ENCODE data around the gene OR2AG2. TPM values are rescaled to one million over a fixed set of nuclear protein-coding genes. Genes with fewer than 3 reads are reported as not detected.
A peak's percentile ranks its signal among the peaks of the same experiment; 100 is the strongest.

OR2AG2 gene
- total RNA-seq, 4 donors from 2014 or later, result not detected

GRCh38 chr11:6755303-6755952 is 16.3 kb downstream of the OR2AG2 start:
- Histone ChIP-seq H3K27ac (replicated peaks in 1 of 4) (no peak overlapping the region), H3K27me3 (no peaks in the 10 kb centered on the region), H3K9me3 (no peaks in the 10 kb centered on the region), H3K4me3 (no peak overlapping the region), H3K36me3 (no peaks in the 10 kb centered on the region), H3K4me1 (no peaks in the 10 kb centered on the region)
- intact Hi-C loops (cut with DNase I), result no loop called here
- no peak for TF ChIP-seq POLR2AphosphoS5 (IDR thresholded peaks at IDR 0.05)
- TF ChIP-seq, protein P1, sequence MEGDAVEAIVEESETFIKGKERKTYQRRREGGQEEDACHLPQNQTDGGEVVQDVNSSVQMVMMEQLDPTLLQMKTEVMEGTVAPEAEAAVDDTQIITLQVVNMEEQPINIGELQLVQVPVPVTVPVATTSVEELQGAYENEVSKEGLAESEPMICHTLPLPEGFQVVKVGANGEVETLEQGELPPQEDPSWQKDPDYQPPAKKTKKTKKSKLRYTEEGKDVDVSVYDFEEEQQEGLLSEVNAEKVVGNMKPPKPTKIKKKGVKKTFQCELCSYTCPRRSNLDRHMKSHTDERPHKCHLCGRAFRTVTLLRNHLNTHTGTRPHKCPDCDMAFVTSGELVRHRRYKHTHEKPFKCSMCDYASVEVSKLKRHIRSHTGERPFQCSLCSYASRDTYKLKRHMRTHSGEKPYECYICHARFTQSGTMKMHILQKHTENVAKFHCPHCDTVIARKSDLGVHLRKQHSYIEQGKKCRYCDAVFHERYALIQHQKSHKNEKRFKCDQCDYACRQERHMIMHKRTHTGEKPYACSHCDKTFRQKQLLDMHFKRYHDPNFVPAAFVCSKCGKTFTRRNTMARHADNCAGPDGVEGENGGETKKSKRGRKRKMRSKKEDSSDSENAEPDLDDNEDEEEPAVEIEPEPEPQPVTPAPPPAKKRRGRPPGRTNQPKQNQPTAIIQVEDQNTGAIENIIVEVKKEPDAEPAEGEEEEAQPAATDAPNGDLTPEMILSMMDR (IDR thresholded peaks at IDR 0.05), result peak; percentile 46 to 90 (median 69)
- DNase-seq (ENCODE audit: extremely low spot score), result peak; percentile 91
- WGBS, result 10% methylated on average over 5 of the region's 5 CpGs

GRCh38 chr11:6747097-6747668 is 24.6 kb downstream of the OR2AG2 start:
- TF ChIP-seq EP300 (IDR thresholded peaks at IDR 0.05) (no peak), POLR2A (IDR thresholded peaks at IDR 0.05; ENCODE audit: low read depth) (no peak), POLR2AphosphoS5 (IDR thresholded peaks at IDR 0.05) (no peak)
- TF ChIP-seq, protein P1 (IDR thresholded peaks at IDR 0.05), result no peak

GRCh38 chr11:6746626-6747025 is 25.1 kb downstream of the OR2AG2 start:
- no peaks in the 10 kb centered on the region for H3K4me1 ChIP-seq
- TF ChIP-seq, protein P1 (IDR thresholded peaks at IDR 0.05), result no peak
- TF ChIP-seq POLR2A (IDR thresholded peaks at IDR 0.05; ENCODE audit: low read depth) (no peak), POLR2AphosphoS5 (IDR thresholded peaks at IDR 0.05) (no peak), EP300 (IDR thresholded peaks at IDR 0.05) (no peak)
- intact Hi-C loops (cut with DNase I), result no loop called here
- H3K36me3 ChIP-seq, result no peaks in the 10 kb centered on the region
- H3K9me3 ChIP-seq, result no peaks in the 10 kb centered on the region
- no peak for DNase-seq (ENCODE audit: extremely low spot score)
- peak overlapping the region; percentile 22 to 35 (median 30) for H3K4me3 ChIP-seq
- no peaks in the 10 kb centered on the region for H3K27me3 ChIP-seq
- WGBS, result 63% methylated on average over 1 of the region's 1 CpG
- peak overlapping the region in 2 of 4 donors; percentile 50 to 52 for H3K27ac ChIP-seq (replicated peaks in 1 of 4)

More at GRCh38 chr11:6747097-6747668, 24.6 kb downstream of the OR2AG2 start:
- 75% methylated on average over 3 of the region's 3 CpGs for WGBS
- no peaks in the 10 kb centered on the region for H3K27me3 ChIP-seq
- peak overlapping the region in 1 of 4 donors; percentile 50 for H3K27ac ChIP-seq (replicated peaks in 1 of 4)
- no peaks in the 10 kb centered on the region for H3K36me3 ChIP-seq
- no peak for DNase-seq (ENCODE audit: extremely low spot score)
- H3K4me3 ChIP-seq, result no peak overlapping the region
- H3K9me3 ChIP-seq, result no peaks in the 10 kb centered on the region
- intact Hi-C loops (cut with DNase I), result no loop called here
- no peaks in the 10 kb centered on the region for H3K4me1 ChIP-seq

- Histone ChIP-seq H3K27me3 (no peaks in the 10 kb centered on the region), H3K36me3 (no peaks in the 10 kb centered on the region), H3K4me1 (no peaks in the 10 kb centered on the region), H3K27ac (replicated peaks in 1 of 4) (peak overlapping the region; percentile 36 to 52 (median 46)), H3K4me3 (peak overlapping the region; percentile 22 to 35 (median 30)), H3K9me3 (no peaks in the 10 kb centered on the region)
- intact Hi-C loops (cut with DNase I), result no loop called here
- 46% methylated on average over 5 of the region's 5 CpGs for WGBS
- TF ChIP-seq POLR2AphosphoS5 (IDR thresholded peaks at IDR 0.05) (peak; percentile 11 to 34), POLR2A (IDR thresholded peaks at IDR 0.05; ENCODE audit: low read depth) (no peak), EP300 (IDR thresholded peaks at IDR 0.05) (no peak)
- TF ChIP-seq, protein P1 (IDR thresholded peaks at IDR 0.05), result no peak
- DNase-seq (ENCODE audit: extremely low spot score), result no peak
Observed at GRCh38 chr11:6746086-6746618, 25.6 kb downstream of the OR2AG2 start.

All from esophagus muscularis mucosa (tissue), 4 donors.